Pancreas (tissue), 10 donors: Measurements from ENCODE around the gene LAMB1. TPM values are rescaled to one million over a fixed set of nuclear protein-coding genes. Genes with fewer than 3 reads are reported as not detected.

Experiments
- ATAC-seq, 4 donors: fragments of 200-7000 bp; cut with Tn5 transposase; one replicate each; pipeline versions ENCODE4 v1.8.0 to v1.9.1; 2020; ENCODE audit warnings: mild to moderate bottlenecking in 4 of 4, moderate library complexity in 4 of 4
- DNase-seq, 6 donors: peaks; one replicate each; pipeline ENCODE4 v3.0.0-alpha.2; 2020
- FAIRE-seq: peaks from 2 replicates; lab custom pipeline; 2012; peaks lifted over from hg19 to GRCh38; lab: Jason Lieb, UNC
- H3K27ac ChIP-seq, 4 donors: fragments of 200-600 bp; sonication (generic); 1 replicate in 3 of 4; 2 replicates in 1 of 4; pipeline versions ENCODE4 v1.5.0 to v1.8.0; 2020
- H3K27me3 ChIP-seq, 4 donors: fragments of 200-600 bp; one replicate each; pipeline ENCODE4 v1.8.0; 2021
- H3K36me3 ChIP-seq, 3 donors: fragments of 200-600 bp; sonication (generic) in 1 of 3; one replicate each; pipeline versions ENCODE4 v1.5.0 to v1.8.0; 2020 to 2021
- H3K4me1 ChIP-seq, 3 donors: fragments of 200-600 bp; one replicate each; pipeline ENCODE4 v1.8.0; 2021
- H3K4me3 ChIP-seq, 4 donors: fragments of 200-600 bp; sonication (generic) in 2 of 4; one replicate each; pipeline versions ENCODE4 v1.5.0 to v1.8.0; 2020 to 2021
- H3K9me3 ChIP-seq, 4 donors: fragments of 200-600 bp; one replicate each; pipeline ENCODE4 v1.8.0; 2021
- CTCF ChIP-seq, 4 donors: fragments of 200-600 bp; sonication (generic) in 3 of 4; IDR thresholded peaks; one replicate each; pipeline versions ENCODE4 v1.5.0 to v1.8.0; 2021; ENCODE audit warnings: antibody characterized with exemption in 4 of 4
- WGBS, 2 donors: extraction: QIAGEN DNeasy Blood & Tissue Kit; methylation state at CpG; one replicate each; pipeline ENCODE4 v1.1.7; 2013; 5-methylcytosine and 5-hydroxymethylcytosine counted together
- intact Hi-C, 3 donors: fragments of 100-400 bp; cut with DNase I; formaldehyde crosslinking; loops; one replicate each; pipeline versions ENCODE4 v1.11.1 to v1.14.2; 2022
- polyA plus RNA-seq, 2 donors: library from polyadenylated mRNA; stranded (reverse); fragments of 200-250 nt; gene quantifications; one replicate each; pipeline ENCODE4 v1.2.3, GENCODE V29; 2013
- total RNA-seq, 6 donors: library from RNA; stranded (reverse); fragmentation: NEBNext Ultra II Directional in 4 of 6; extraction: Animal tissue kit (Norgen Biotek cat#: 25700) in 4 of 6; gene quantifications; one replicate each; pipeline versions ENCODE4 v1.2.1 to v1.2.4, GENCODE V29; 2021 to 2023
- donor health status: healthy with polysubstance abuse.
- donor health status: DM: no; HTN: no; CAD: no; lungs with moderate emphysema.
- donor health status: DM: no; HTN: no; CAD: no.
- donor health status: control.
- donor health status: control.
- donor health status: Bipolar disorder and iron deficiency.
- donor health status: DM: yes; HTN: yes; CAD: no.
- donor health status: DM: no; HTN: no; CAD: no.
- donor health status: DM: no; HTN: no; CAD: no.
- donor health status: DM: yes; HTN: yes; CAD: no.

The LAMB1 gene
- total and polyA plus RNA-seq, 8 donors = 25.5 to 169 (median 106) TPM

- Histone ChIP-seq H3K4me3 (no peak overlapping the region), H3K27ac (no peak overlapping the region), H3K4me1 (no peaks in the 10 kb centered on the region), H3K27me3 (no peaks in the 10 kb centered on the region), H3K9me3 (no peaks in the 10 kb centered on the region), H3K36me3 (no peaks in the 10 kb centered on the region)
- 58 to 72% methylated on average over 3 of the region's 3 CpGs for WGBS, 2 donors
- no peak for DNase-seq
- no peak for ATAC-seq
- FAIRE-seq = no peak
- intact Hi-C loops = loop anchor here in 1 of 3 donors (10.0 kb wide), 1 partner anchor 414 kb away; no protein-coding TSS in a partner anchor
- no peak for TF ChIP-seq CTCF (IDR thresholded peaks at IDR 0.05)
Measured at GRCh38 chr7:107878636-107879035, 124.3 kb downstream of the LAMB1 start.

GRCh38 chr7:107877731-107878382, 125.1 kb downstream of the LAMB1 start:
- Histone ChIP-seq H3K36me3 (no peaks in the 10 kb centered on the region), H3K4me3 (no peak overlapping the region), H3K27me3 (no peaks in the 10 kb centered on the region), H3K4me1 (no peaks in the 10 kb centered on the region), H3K27ac (no peak overlapping the region), H3K9me3 (no peaks in the 10 kb centered on the region)
- no peak for FAIRE-seq
- DNase-seq = no peak
- WGBS, 2 donors = 22 to 34% methylated on average over 5 of the region's 5 CpGs
- TF ChIP-seq CTCF (IDR thresholded peaks at IDR 0.05) = no peak
- ATAC-seq = no peak
- intact Hi-C loops = loop anchor here in 1 of 3 donors (10.0 kb wide), 1 partner anchor 413 kb away; no protein-coding TSS in a partner anchor

- no peak overlapping the region for H3K27ac ChIP-seq
Measured at GRCh38 chr7:107876916-107877315, 126.0 kb downstream of the LAMB1 start.

GRCh38 chr7:107874605-107875446, 128.1 kb downstream of the LAMB1 start:
- Histone ChIP-seq H3K4me3 (no peak overlapping the region), H3K36me3 (no peaks in the 10 kb centered on the region), H3K4me1 (no peaks in the 10 kb centered on the region), H3K27me3 (no peaks in the 10 kb centered on the region), H3K27ac (no peak overlapping the region), H3K9me3 (no peaks in the 10 kb centered on the region)
- WGBS, 2 donors = 18 to 22% methylated on average over 6 of the region's 6 CpGs
- intact Hi-C loops = loop anchor here in 2 of 3 donors (5.0 to 10.0 kb wide), 3 partner anchors 118 to 410 kb away; partner anchors contain the start of gene CBLL1 (in 1 of the 2)
- TF ChIP-seq CTCF (IDR thresholded peaks at IDR 0.05) = peak; percentile 41 to 68 (median 52)
- peak in 1 of 6 donors; percentile 53 for DNase-seq
- peak; percentile 85 for FAIRE-seq
- peak; percentile 76 to 94 (median 90) for ATAC-seq

More at GRCh38 chr7:107876916-107877315, 126.0 kb downstream of the LAMB1 start:
- ATAC-seq (no peak), DNase-seq (no peak), FAIRE-seq (no peak)
- intact Hi-C loops = loop anchor here in 1 of 3 donors (10.0 kb wide), 1 partner anchor 412 kb away; no protein-coding TSS in a partner anchor
- Histone ChIP-seq H3K27me3 (no peaks in the 10 kb centered on the region), H3K36me3 (no peaks in the 10 kb centered on the region), H3K9me3 (no peaks in the 10 kb centered on the region), H3K4me1 (no peaks in the 10 kb centered on the region), H3K4me3 (no peak overlapping the region)
- WGBS, 2 donors = 55 to 75% methylated on average over 2 of the region's 2 CpGs
- TF ChIP-seq CTCF (IDR thresholded peaks at IDR 0.05) = no peak
